GM18498 (cell line): ENCODE data around the gene OR2T10.
"Not testable (repeated sequence)": the region's sequence is repeated elsewhere in the genome, so short reads cannot be mapped to it uniquely, and the experiment has no call there.

Experiments used
- ATAC-seq: cut with Tn5 transposase; IDR thresholded peaks from one replicate; pipeline ENCODE4 v1.9.1; 2021; ENCODE audit warnings: mild to moderate bottlenecking, moderate library complexity; ENCODE audit not compliant: unreplicated experiment

The OR2T10 gene

GRCh38 chr1:248596615-248597014 lies 885 bp downstream of the OR2T10 start:
- ATAC-seq = no peak

GRCh38 chr1:248593226-248593625 lies 4.3 kb downstream of the OR2T10 start:
- no peak for ATAC-seq

- ATAC-seq = no peak
These were observed 4.8 kb downstream of the OR2T10 start for GRCh38 chr1:248592655-248593054.

- ATAC-seq = no peak
These were observed 7.4 kb downstream of the OR2T10 start for GRCh38 chr1:248590055-248590454.

- ATAC-seq = no peak
These were observed 8.2 kb downstream of the OR2T10 start for GRCh38 chr1:248589334-248589733.

GRCh38 chr1:248585266-248585665 lies 12.2 kb downstream of the OR2T10 start:
- ATAC-seq = no peak

GRCh38 chr1:248576260-248576980 lies 21.1 kb downstream of the OR2T10 start:
- ATAC-seq = no peak

- ATAC-seq = not testable (repeated sequence)
These were observed 22.8 kb downstream of the OR2T10 start, which contains the start of gene OR2T34 for GRCh38 chr1:248574657-248575056. Gene OR2T34, minus strand, starts transcription at chr1:248574757. Its CDS starts 0 bp downstream, at chr1:248574757.

GRCh38 chr1:248573856-248574255 lies 23.6 kb downstream of the OR2T10 start:
- not testable (repeated sequence) for ATAC-seq

- peak; percentile 84 for ATAC-seq
These were observed 25.5 kb downstream of the OR2T10 start for GRCh38 chr1:248572049-248572448.

- not testable (repeated sequence) for ATAC-seq
These were observed 26.7 kb downstream of the OR2T10 start for GRCh38 chr1:248570811-248571210.

- not testable (repeated sequence) for ATAC-seq
These were observed 28.5 kb downstream of the OR2T10 start for GRCh38 chr1:248569049-248569448.

- ATAC-seq = peak; percentile 79
These were observed 31.7 kb downstream of the OR2T10 start for GRCh38 chr1:248565530-248566373.

- ATAC-seq = not testable (repeated sequence)
These were observed 34.8 kb downstream of the OR2T10 start, which contains the start of gene OR2T29 for GRCh38 chr1:248562672-248563071. Gene OR2T29, minus strand, starts transcription at chr1:248562772. Its CDS starts 3,281 bp downstream, at chr1:248559491.

GRCh38 chr1:248551027-248551426 lies 46.5 kb downstream of the OR2T10 start:
- not testable (repeated sequence) for ATAC-seq

- not testable (repeated sequence) for ATAC-seq
These were observed 50.1 kb downstream of the OR2T10 start for GRCh38 chr1:248547383-248547782.
